SK-N-MC (cell line): ENCODE data around the gene B9D2.

ENCODE experiments used
- EZH2 ChIP-seq: fragments of 200-600 bp; sonication (generic); IDR thresholded peaks from one replicate; pipeline ENCODE4 v1.6.1; 2017; ENCODE audit warnings: antibody characterized with exemption
- FOXP2 ChIP-seq: optimal IDR thresholded peaks from 2 replicates; pipeline ENCODE3; 2011; ENCODE audit warnings: mild to moderate bottlenecking, moderate library complexity; ENCODE audit not compliant: insufficient read depth; ENCODE audit errors: extremely low read length, control extremely low read depth
- POLR2AphosphoS5 ChIP-seq: IDR thresholded peaks from 2 replicates; pipeline ENCODE4 v1.6.1; 2012; ENCODE audit warnings: mild to moderate bottlenecking, low read depth, low read length, borderline replicate concordance

GRCh38 chr19:41399091-41399490 is 35.1 kb upstream of the B9D2 start:
- TF ChIP-seq POLR2AphosphoS5 (no peak), EZH2 (no peak), FOXP2 (no peak)
